ENCODE results near the gene HLTF.
A peak's percentile ranks its signal among the peaks of the same experiment; 100 is the strongest.

HLTF gene

DNA sequence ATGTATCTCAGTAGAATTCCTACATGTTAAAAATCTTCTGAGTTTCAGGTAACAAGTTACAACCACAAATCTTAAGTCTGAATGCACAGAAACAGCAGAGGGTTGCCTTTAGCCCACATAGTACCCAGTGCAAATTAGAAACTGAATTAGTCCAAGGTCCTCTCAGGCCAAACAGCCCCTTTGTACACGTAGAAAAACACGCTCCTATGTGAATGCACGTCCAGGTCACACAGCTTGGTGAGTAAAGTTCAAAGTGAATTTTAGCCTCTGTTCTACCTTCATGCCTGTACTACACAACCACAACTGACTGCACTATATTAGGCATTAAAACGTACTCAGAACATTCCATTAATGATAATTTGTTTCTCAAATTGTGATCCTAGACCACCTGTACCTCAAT, 48.6 kb downstream of the HLTF start:
- FAIRE-seq = no peak
- DNase-seq (ENCODE audit: insufficient read length) = no peak
- TF ChIP-seq TAF1 (IDR thresholded peaks at IDR 0.05; ENCODE audit: borderline replicate concordance, low read depth, low read length) = no peak
- TF ChIP-seq POLR2A (IDR thresholded peaks at IDR 0.05; ENCODE audit: low read depth, low read length) = no peak
- no peak for TF ChIP-seq POLR2AphosphoS5 (IDR thresholded peaks at IDR 0.05; ENCODE audit: low read depth, low read length)

DNA sequence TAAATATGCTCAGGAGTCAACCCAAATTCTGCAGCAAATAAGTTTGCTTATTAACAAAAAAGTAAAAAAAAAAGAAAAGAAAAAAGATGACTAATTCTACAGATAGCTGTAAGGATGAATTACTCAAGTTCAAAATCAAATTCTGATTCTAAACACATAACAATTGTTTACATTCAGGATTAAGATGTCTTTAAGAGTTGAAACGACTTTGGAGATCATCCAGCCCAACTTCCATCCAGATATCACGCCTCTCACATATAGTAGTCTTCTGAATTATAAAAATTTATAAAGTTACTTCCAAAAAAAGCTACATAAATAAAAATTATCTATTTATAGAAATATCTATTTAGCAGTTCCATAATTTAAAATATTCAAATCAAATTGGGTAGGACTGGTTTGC, 55.2 kb downstream of the HLTF start:
- TF ChIP-seq POLR2A (IDR thresholded peaks at IDR 0.05; ENCODE audit: low read depth, low read length) = no peak
- no peak for TF ChIP-seq POLR2AphosphoS5 (IDR thresholded peaks at IDR 0.05; ENCODE audit: low read depth, low read length)
- no peak for TF ChIP-seq TAF1 (IDR thresholded peaks at IDR 0.05; ENCODE audit: borderline replicate concordance, low read depth, low read length)
- FAIRE-seq = no peak
- DNase-seq (ENCODE audit: insufficient read length) = no peak

DNA sequence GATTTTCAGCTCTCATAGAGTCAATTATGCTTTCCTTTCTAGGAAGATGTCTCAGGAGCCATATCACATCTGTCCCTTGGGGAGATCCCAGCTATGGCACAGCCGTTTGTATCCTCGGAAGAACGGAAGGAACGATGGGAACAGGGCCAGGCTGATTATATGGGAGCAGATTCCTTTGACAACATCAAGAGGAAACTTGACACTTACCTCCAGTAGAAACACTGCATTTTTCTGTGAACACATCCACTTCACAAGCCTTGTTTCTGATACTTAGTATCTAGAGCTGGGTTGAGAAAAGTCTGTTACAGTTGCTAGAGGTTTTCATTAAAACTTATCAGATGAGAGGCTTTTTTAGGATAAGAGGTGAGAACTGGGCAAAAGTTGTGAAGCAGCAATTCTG, 59.6 kb downstream of the HLTF start:
- TF ChIP-seq POLR2A (IDR thresholded peaks at IDR 0.05; ENCODE audit: low read depth, low read length) (no peak), TAF1 (IDR thresholded peaks at IDR 0.05; ENCODE audit: borderline replicate concordance, low read depth, low read length) (no peak), POLR2AphosphoS5 (IDR thresholded peaks at IDR 0.05; ENCODE audit: low read depth, low read length) (no peak)
- FAIRE-seq = peak; percentile 38
- DNase-seq (ENCODE audit: insufficient read length) = no peak

DNA sequence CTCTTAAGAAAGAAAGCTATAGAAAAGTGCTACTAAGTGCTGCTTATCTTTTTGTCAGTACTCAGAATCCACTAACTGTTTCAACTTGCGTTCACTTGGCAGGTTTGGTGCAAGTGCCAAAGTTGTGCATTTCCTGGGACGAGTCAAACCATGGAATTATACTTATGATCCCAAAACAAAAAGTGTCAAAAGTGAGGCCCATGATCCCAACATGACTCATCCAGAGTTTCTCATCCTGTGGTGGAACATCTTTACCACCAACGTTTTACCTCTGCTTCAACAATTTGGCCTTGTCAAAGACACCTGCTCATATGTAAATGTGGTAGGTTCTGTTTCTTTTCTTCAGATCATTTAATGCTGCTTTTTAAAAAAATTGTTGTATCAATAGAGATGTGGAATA, 62.4 kb downstream of the HLTF start:
- no peak for DNase-seq (ENCODE audit: insufficient read length)
- TF ChIP-seq POLR2A (IDR thresholded peaks at IDR 0.05; ENCODE audit: low read depth, low read length) (no peak), POLR2AphosphoS5 (IDR thresholded peaks at IDR 0.05; ENCODE audit: low read depth, low read length) (no peak), TAF1 (IDR thresholded peaks at IDR 0.05; ENCODE audit: borderline replicate concordance, low read depth, low read length) (no peak)
- FAIRE-seq = no peak

DNA sequence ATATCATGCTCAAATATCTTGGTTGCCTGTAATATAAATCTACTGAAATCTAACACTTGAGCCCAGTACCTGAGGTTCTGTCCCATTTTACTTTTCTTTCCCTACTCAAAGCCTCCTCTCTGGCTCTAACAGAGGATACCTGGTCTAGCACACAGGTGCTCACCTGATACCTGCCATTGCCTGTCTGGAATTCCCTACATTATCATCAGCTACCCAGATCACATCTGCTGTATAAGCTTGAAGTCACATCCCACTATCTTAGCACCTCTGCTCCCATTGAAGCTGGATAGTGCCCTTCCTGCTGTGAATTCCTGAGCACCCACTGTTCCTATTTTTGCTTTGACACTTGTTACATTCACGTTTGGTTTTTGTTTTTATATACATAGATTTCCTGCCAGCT, 64.5 kb downstream of the HLTF start:
- DNase-seq (ENCODE audit: insufficient read length) (no peak), FAIRE-seq (no peak)
- TF ChIP-seq POLR2AphosphoS5 (IDR thresholded peaks at IDR 0.05; ENCODE audit: low read depth, low read length) (no peak), TAF1 (IDR thresholded peaks at IDR 0.05; ENCODE audit: borderline replicate concordance, low read depth, low read length) (no peak)

DNA sequence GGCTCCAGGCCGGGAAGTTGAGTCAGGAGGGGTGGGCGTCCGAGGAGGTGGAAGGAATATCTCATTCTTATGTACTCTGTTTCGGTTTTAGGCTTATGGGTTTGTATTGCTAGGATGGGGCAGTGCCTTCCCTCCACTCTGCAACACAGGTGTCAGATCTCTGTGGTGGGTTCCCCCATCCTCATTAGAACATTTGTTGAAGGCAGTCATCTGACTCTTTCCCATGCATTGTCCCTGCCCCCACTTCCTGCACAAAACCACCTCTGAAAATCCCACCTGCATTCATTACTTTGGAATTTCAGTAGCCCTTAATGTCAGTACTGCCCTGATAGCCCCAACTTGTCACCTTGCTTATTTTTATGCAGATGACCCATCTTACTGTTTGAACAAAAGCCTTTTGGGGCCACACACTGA, 65.5 kb downstream of the HLTF start:
- DNase-seq (ENCODE audit: insufficient read length) (no peak), FAIRE-seq (no peak)

DNA sequence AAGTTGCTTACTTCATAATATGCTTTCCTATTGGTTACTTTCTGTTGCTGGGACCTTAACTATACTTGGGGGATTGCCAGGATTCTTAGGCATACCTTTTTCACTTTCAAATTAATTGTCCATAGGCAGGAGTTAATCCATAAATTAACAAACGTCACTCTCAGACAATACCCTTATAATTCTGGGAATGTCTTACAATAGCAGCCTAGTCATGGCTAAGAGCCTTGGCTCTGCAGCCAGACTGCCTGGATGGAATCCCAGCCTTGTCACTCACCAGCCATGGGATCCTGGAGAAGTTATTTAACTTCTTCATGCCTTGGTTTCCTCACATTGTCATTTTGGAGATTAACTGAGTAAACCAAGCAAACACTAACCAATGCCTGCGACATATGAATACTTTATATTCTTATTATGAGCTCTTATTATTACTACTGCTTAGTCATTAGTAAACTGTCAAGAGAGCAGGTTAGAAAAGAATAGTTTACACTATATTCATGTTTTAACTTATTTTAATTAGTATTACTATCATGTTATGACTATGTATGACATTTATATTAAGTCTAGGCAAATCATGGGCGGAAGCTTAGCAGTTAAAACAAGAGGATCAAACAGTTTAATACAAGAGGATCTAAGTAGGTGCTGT, 66.0 kb downstream of the HLTF start:
- DNase-seq (ENCODE audit: insufficient read length) (no peak), FAIRE-seq (no peak)
- no peak for TF ChIP-seq POLR2AphosphoS5 (IDR thresholded peaks at IDR 0.05; ENCODE audit: low read depth, low read length)
- TF ChIP-seq POLR2A (IDR thresholded peaks at IDR 0.05; ENCODE audit: low read depth, low read length) = no peak
- TF ChIP-seq TAF1 (IDR thresholded peaks at IDR 0.05; ENCODE audit: borderline replicate concordance, low read depth, low read length) = no peak

More for the DNA sequence above, 65.5 kb downstream of the HLTF start:
- TF ChIP-seq POLR2A (IDR thresholded peaks at IDR 0.05; ENCODE audit: low read depth, low read length) = no peak
- TF ChIP-seq TAF1 (IDR thresholded peaks at IDR 0.05; ENCODE audit: borderline replicate concordance, low read depth, low read length) = no peak
- TF ChIP-seq POLR2AphosphoS5 (IDR thresholded peaks at IDR 0.05; ENCODE audit: low read depth, low read length) = no peak

DNA sequence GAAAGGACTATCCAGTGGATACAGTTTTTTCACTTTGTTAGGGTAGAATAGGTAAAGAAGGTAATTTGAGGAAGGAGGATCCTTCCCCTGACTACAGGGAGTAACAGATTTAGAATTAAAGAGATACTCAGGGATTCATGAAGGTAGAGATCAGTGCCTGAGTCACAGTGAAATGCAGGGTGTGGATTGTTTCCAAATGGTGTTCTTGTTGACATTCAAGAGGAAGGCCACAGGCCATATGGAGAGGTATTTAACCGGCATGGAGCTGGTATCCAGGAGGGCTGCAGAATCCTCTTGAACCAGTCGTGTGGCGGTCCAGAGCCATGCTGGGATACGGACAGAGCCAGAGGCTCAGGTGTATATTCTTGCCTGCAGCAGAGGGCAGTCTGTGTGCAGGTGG, 66.8 kb downstream of the HLTF start:
- FAIRE-seq (no peak), DNase-seq (ENCODE audit: insufficient read length) (no peak)
- TF ChIP-seq POLR2AphosphoS5 (IDR thresholded peaks at IDR 0.05; ENCODE audit: low read depth, low read length) = no peak
- TF ChIP-seq POLR2A (IDR thresholded peaks at IDR 0.05; ENCODE audit: low read depth, low read length) = no peak
- TF ChIP-seq TAF1 (IDR thresholded peaks at IDR 0.05; ENCODE audit: borderline replicate concordance, low read depth, low read length) = no peak

DNA sequence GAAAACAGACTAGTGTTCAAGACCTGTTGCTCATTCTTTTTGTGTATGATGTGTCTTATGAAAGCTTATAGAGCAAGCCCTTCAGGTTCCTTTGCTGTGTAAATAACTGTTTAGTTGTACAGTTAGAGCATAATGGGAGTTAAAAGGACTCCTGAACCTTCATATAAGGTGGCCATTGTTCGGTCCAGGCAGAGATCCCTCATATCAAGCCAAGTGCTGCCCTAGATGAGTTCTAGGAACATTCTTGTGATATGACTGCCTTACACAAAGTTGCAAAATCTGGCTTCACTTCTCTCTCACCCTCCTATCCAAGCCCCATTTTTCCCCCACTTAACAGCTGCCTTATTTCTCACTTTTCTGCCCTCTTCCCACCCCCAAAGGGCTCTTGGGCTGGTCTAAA, 68.1 kb downstream of the HLTF start:
- no peak for FAIRE-seq
- no peak for DNase-seq (ENCODE audit: insufficient read length)

DNA sequence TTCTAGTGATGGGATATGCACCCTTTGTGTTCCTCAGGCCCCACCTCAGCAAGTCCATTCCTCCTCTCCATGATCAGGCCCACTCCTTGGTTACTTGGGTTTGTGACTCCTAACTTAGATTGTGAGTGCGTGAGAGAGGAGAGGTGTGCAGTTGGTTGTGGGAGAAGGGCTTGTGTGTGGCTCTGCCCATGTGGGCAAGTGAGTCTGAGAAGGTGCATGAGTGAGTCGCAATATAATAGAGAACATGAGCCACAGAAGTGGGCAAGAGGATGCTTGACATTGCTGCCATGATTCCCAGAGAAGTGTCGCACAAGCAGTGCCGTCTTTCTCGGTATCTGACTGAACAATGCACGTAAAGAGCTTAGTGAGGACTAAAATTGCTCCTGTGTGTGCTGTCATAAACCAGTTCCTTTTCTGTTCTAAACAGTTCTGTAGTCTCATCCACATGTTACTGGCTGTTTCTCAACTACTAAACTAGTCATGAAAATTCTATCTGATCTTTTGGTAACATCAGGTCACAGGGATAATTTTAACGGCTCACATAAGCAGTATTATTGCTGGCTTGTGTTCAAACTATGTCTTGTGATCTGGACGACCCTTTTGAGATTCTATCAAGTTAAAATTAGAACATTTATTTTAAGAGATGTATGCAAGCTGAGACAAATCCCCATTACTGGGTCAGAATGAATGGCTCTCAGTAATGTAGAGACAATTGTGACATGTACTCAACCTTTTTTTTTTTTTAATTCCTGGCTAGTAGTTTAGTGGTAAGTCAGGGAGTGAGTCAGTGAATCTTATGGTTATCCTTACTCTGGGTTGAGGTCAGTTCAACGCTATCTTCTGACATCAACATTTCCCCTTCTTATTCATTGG, 69.4 kb downstream of the HLTF start:
- DNase-seq (ENCODE audit: insufficient read length) = no peak

More for the DNA sequence above, 68.1 kb downstream of the HLTF start:
- no peak for TF ChIP-seq POLR2A (IDR thresholded peaks at IDR 0.05; ENCODE audit: low read depth, low read length)
- no peak for TF ChIP-seq POLR2AphosphoS5 (IDR thresholded peaks at IDR 0.05; ENCODE audit: low read depth, low read length)
- no peak for TF ChIP-seq TAF1 (IDR thresholded peaks at IDR 0.05; ENCODE audit: borderline replicate concordance, low read depth, low read length)

DNA sequence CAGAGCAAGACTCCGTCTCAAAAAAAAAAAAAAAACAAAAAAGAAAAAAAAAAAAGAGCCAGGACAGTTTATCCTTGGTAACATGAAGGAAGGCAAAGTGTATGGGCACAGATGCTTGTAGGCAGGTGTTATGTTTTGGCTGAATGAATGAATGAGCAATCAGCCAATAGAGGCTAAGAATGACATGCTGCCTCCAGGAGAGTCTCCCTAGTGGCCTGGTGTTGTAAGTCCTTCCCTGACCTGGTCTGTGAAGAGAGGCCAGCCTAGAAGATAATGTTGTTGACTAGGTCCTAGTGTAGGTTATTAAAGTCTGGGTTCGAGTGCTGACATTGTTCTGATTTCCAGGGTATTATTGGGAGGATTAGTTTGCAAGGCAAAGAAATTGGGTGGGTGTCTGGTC, 70.1 kb downstream of the HLTF start:
- FAIRE-seq = no peak

More for the DNA sequence above, 69.4 kb downstream of the HLTF start:
- FAIRE-seq = no peak
- TF ChIP-seq POLR2AphosphoS5 (IDR thresholded peaks at IDR 0.05; ENCODE audit: low read depth, low read length) (no peak), POLR2A (IDR thresholded peaks at IDR 0.05; ENCODE audit: low read depth, low read length) (no peak), TAF1 (IDR thresholded peaks at IDR 0.05; ENCODE audit: borderline replicate concordance, low read depth, low read length) (no peak)

DNA sequence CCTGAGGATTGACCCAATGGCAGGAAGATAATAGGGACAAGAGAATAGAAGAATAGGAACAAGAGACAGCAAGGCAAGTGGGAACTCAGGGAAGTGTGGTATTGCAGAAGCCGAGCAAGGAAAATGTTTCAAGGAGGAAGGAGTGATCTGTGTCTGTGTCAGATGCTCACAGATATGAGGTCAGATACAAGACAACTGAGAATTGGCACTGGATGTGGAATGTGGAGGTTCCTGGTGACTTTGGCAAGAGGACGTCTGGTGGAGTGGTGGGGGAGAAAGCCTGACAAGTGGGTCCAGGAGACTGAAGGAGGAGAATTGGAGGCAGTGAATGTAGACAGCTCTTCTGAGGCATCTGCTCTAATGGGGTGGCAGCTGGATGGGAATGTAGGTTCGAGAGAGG, 70.9 kb downstream of the HLTF start:
- no peak for DNase-seq (ENCODE audit: insufficient read length)
- TF ChIP-seq POLR2AphosphoS5 (IDR thresholded peaks at IDR 0.05; ENCODE audit: low read depth, low read length) (no peak), TAF1 (IDR thresholded peaks at IDR 0.05; ENCODE audit: borderline replicate concordance, low read depth, low read length) (no peak), POLR2A (IDR thresholded peaks at IDR 0.05; ENCODE audit: low read depth, low read length) (no peak)
- no peak for FAIRE-seq

More for the DNA sequence above, 70.1 kb downstream of the HLTF start:
- TF ChIP-seq POLR2A (IDR thresholded peaks at IDR 0.05; ENCODE audit: low read depth, low read length) (no peak), POLR2AphosphoS5 (IDR thresholded peaks at IDR 0.05; ENCODE audit: low read depth, low read length) (no peak), TAF1 (IDR thresholded peaks at IDR 0.05; ENCODE audit: borderline replicate concordance, low read depth, low read length) (no peak)
- no peak for DNase-seq (ENCODE audit: insufficient read length)

All from GM12892 (cell line).